Measurements from ENCODE around the gene KIF26A.

KIF26A gene

GRCh38 chr14:104143521-104144452 lies 5.4 kb downstream of the KIF26A start:
- TF ChIP-seq GATA3 (IDR thresholded peaks at IDR 0.05; ENCODE audit: low read depth, low read length), result no peak

- no peak for TF ChIP-seq GATA3 (IDR thresholded peaks at IDR 0.05; ENCODE audit: low read depth, low read length)
- no peak for TF ChIP-seq GATA2 (IDR thresholded peaks at IDR 0.05; ENCODE audit: low read depth, low read length)
Observed at GRCh38 chr14:104144453-104144790, 6.0 kb downstream of the KIF26A start.

DNA sequence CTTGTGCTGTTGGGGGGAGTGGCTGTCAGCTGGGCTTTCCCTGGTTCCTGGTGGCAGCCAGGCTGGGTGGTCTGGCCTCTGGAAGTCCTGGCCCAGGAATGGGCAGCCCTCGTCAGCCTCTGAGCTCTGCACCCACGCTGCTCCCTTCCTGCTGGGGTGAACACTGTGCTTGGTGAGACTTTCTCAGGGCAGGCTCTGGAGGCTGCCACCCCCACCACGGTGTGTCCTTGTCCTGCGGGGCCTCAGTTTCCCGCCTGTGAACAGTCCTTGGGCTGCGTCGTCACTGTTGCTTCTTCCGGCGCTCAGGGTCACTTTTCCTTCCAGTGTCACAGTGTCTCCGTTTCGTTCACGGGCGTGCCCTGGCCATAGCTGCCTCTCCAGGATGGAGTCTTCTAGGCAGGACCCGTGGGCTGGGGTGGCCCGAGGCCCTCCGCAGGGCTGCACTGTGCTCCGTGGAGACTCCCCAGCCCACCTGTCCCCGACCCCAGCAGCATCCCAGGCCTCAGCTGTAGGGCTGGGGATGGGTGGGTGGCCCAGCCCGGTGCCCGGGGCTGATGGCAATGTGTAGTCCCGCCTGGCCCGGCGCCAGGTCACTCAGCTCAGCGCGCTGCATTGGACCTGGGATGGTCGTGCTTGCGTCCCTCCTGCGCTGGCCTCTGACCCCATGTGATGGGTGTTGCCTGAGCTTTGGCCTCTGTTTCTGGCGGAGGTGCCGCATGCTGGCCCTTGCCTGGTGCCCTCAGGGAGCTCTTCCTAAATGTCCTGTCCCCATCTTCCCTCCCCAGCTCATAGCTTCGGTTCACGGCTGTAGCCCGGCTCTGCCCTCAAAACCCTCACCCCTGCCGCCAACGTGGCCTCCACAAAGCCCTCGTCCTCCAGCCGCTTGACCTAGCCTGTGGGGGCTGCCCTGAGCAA lies 6.8 kb downstream of the KIF26A start:
- TF ChIP-seq GATA2 (IDR thresholded peaks at IDR 0.05; ENCODE audit: low read depth, low read length) (no peak), GATA3 (IDR thresholded peaks at IDR 0.05; ENCODE audit: low read depth, low read length) (no peak)

DNA sequence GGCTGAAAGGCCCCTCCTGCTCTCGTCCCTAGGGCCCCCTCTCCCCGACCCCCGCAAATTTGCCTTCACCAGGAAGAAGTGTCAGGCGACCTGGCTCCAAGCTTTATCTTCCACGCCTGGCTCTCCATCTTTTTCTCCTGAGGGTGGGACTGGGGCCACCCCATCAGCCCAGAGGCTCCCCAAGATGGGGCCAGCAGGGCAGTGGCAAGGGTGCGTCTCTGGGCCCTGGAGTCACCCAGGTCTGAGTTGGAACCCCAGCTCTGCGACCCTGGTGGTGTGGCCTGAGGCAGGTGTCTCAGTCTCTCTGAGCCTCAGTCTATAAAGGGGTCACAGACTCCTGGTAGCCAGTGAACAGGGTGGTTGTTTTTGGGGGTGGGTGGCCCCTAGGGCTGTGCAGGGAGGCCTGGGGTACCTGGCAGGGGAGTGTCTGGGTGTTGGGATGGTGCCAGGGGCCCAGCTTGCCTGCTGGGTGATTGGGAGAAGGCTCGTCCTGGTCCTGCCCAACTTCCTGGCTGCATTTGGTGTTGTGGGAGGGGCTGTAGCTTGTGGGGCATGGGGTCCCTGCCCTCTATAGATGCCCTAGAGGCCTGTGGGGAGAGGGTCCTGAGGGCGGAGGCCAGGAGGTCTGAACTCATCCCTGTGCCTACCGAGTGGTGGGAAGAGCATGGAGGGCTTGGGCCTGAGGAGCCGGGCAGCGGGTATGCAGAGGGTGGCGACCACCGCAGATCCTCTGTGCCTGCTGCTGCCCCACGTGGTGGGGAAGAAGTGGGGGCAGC lies 7.6 kb downstream of the KIF26A start:
- TF ChIP-seq GATA2 (IDR thresholded peaks at IDR 0.05; ENCODE audit: low read depth, low read length) (no peak), GATA3 (IDR thresholded peaks at IDR 0.05; ENCODE audit: low read depth, low read length) (no peak)

GRCh38 chr14:104146651-104147345 lies 8.4 kb downstream of the KIF26A start:
- no peak for TF ChIP-seq GATA3 (IDR thresholded peaks at IDR 0.05; ENCODE audit: low read depth, low read length)
- TF ChIP-seq GATA2 (IDR thresholded peaks at IDR 0.05; ENCODE audit: low read depth, low read length), result no peak

- TF ChIP-seq GATA2 (IDR thresholded peaks at IDR 0.05; ENCODE audit: low read depth, low read length), result no peak
- no peak for TF ChIP-seq GATA3 (IDR thresholded peaks at IDR 0.05; ENCODE audit: low read depth, low read length)
Observed at GRCh38 chr14:104147346-104148125, 9.1 kb downstream of the KIF26A start.

- no peak for TF ChIP-seq GATA2 (IDR thresholded peaks at IDR 0.05; ENCODE audit: low read depth, low read length)
- no peak for TF ChIP-seq GATA3 (IDR thresholded peaks at IDR 0.05; ENCODE audit: low read depth, low read length)
Observed at GRCh38 chr14:104148433-104149277, 10.3 kb downstream of the KIF26A start.

DNA sequence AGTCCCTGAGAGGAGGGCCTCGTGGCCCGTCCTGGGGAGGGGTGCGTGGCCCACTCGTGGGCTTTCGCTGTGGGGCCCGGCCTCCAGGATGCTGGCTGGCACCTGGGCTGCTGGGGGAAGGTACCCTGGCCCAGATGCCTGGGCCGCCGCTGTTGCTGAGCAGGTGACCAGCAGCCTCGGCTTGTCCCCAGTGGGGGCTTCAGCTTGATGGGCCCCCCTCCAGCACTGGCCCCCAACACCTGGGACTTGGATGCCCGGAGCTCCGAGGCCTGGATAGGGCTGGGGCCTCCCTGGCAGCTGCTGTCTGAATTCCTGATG lies 10.8 kb downstream of the KIF26A start:
- TF ChIP-seq GATA2 (IDR thresholded peaks at IDR 0.05; ENCODE audit: low read depth, low read length) (no peak), GATA3 (IDR thresholded peaks at IDR 0.05; ENCODE audit: low read depth, low read length) (no peak)

GRCh38 chr14:104149617-104150135 lies 11.3 kb downstream of the KIF26A start:
- TF ChIP-seq GATA2 (IDR thresholded peaks at IDR 0.05; ENCODE audit: low read depth, low read length) (no peak), GATA3 (IDR thresholded peaks at IDR 0.05; ENCODE audit: low read depth, low read length) (no peak)

- TF ChIP-seq GATA2 (IDR thresholded peaks at IDR 0.05; ENCODE audit: low read depth, low read length) (no peak), GATA3 (IDR thresholded peaks at IDR 0.05; ENCODE audit: low read depth, low read length) (no peak)
Observed at GRCh38 chr14:104150136-104151025, 12.0 kb downstream of the KIF26A start.

- TF ChIP-seq GATA3 (IDR thresholded peaks at IDR 0.05; ENCODE audit: low read depth, low read length) (no peak), GATA2 (IDR thresholded peaks at IDR 0.05; ENCODE audit: low read depth, low read length) (no peak)
Observed at GRCh38 chr14:104151026-104151381, 12.6 kb downstream of the KIF26A start.

Measured in SH-SY5Y (cell line).